ENCODE data around the gene PDE8A.

DNA sequence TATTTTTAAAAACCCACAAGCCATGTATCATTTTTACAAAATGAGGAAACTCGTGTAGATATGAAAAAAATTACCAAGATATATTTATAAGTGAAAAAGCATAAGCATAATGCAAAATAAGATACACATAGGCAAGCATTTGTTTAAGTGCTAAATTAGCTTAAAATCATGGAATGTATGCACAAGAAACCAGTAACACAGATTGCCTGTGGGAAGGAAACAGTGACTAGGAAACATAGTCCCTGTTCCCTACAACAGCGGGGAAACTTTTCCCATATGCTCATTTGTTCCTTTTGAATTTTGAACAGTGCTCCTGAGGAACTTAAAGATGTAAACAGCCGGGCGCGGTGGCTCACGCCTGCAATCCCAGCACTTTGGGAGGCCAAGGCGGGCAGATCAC lies 169.5 kb downstream of the PDE8A start:
- TF ChIP-seq, protein P1, sequence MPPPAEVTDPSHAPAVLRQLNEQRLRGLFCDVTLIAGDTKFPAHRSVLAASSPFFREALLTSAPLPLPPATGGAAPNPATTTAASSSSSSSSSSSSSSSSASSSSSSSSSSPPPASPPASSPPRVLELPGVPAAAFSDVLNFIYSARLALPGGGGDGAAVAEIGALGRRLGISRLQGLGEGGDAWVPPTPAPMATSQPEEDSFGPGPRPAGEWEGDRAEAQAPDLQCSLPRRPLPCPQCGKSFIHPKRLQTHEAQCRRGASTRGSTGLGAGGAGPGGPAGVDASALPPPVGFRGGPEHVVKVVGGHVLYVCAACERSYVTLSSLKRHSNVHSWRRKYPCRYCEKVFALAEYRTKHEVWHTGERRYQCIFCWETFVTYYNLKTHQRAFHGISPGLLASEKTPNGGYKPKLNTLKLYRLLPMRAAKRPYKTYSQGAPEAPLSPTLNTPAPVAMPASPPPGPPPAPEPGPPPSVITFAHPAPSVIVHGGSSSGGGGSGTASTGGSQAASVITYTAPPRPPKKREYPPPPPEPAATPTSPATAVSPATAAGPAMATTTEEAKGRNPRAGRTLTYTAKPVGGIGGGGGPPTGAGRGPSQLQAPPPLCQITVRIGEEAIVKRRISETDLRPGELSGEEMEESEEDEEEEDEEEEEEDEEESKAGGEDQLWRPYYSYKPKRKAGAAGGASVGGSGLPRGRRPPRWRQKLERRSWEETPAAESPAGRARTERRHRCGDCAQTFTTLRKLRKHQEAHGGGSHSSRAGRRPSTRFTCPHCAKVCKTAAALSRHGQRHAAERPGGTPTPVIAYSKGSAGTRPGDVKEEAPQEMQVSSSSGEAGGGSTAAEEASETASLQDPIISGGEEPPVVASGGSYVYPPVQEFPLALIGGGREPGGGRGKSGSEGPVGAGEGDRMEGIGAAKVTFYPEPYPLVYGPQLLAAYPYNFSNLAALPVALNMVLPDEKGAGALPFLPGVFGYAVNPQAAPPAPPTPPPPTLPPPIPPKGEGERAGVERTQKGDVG (CRISPR knock-in tag; IDR thresholded peaks at IDR 0.05) = no peak
- no peak for TF ChIP-seq NFYA (IDR thresholded peaks at IDR 0.05; ENCODE audit: borderline replicate concordance, low read depth, low read length)
- TF ChIP-seq, protein P2, sequence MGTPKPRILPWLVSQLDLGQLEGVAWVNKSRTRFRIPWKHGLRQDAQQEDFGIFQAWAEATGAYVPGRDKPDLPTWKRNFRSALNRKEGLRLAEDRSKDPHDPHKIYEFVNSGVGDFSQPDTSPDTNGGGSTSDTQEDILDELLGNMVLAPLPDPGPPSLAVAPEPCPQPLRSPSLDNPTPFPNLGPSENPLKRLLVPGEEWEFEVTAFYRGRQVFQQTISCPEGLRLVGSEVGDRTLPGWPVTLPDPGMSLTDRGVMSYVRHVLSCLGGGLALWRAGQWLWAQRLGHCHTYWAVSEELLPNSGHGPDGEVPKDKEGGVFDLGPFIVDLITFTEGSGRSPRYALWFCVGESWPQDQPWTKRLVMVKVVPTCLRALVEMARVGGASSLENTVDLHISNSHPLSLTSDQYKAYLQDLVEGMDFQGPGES (IDR thresholded peaks at IDR 0.05) = no peak
